Smooth muscle cell (in vitro differentiated cells): ENCODE data around the gene RINL. TPM values are rescaled to one million over a fixed set of nuclear protein-coding genes. Genes with fewer than 3 reads are reported as not detected.
"Not testable (repeated sequence)": the region's sequence is repeated elsewhere in the genome, so short reads cannot be mapped to it uniquely, and the experiment has no call there.

ENCODE experiments used
- DNase-seq: peaks from one replicate; lab custom pipeline; 2025; ENCODE audit not compliant: unreplicated experiment; lab: John Stamatoyannopoulos, UW
- H2AFZ ChIP-seq: fragments of 200-600 bp; sonication (generic); 2 replicates; pipeline ENCODE4 v1.6.0; 2016; ENCODE audit warnings: antibody characterized with exemption, low read depth, mild to moderate bottlenecking
- H3F3A ChIP-seq: fragments of 200-600 bp; sonication (generic); 2 replicates; pipeline ENCODE4 v1.6.0; 2017; ENCODE audit warnings: antibody characterized with exemption, low read depth
- H3K27ac ChIP-seq: fragments of 200-600 bp; sonication (generic); 2 replicates; pipeline ENCODE4 v1.5.1; 2016; ENCODE audit warnings: low read depth, mild to moderate bottlenecking
- H3K27me3 ChIP-seq: fragments of 200-600 bp; sonication (generic); 2 replicates; pipeline ENCODE4 v1.6.1; 2016; ENCODE audit warnings: low read depth, mild to moderate bottlenecking
- H3K36me3 ChIP-seq: fragments of 200-600 bp; sonication (generic); 2 replicates; pipeline ENCODE4 v1.5.1; 2016; ENCODE audit warnings: low read depth
- H3K4me1 ChIP-seq: fragments of 200-600 bp; sonication (generic); 2 replicates; pipeline ENCODE4 v1.5.1; 2016; ENCODE audit warnings: low read depth
- H3K4me2 ChIP-seq: fragments of 200-600 bp; sonication (generic); 2 replicates; pipeline ENCODE4 v1.6.0; 2016; ENCODE audit warnings: mild to moderate bottlenecking
- H3K4me3 ChIP-seq: fragments of 200-600 bp; sonication (generic); 2 replicates; pipeline ENCODE4 v1.5.1; 2016; ENCODE audit warnings: mild to moderate bottlenecking
- H3K79me2 ChIP-seq: fragments of 200-600 bp; sonication (generic); 2 replicates; pipeline ENCODE4 v1.6.0; 2016; ENCODE audit warnings: low read depth, mild to moderate bottlenecking
- H3K9ac ChIP-seq: fragments of 200-600 bp; sonication (generic); 2 replicates; pipeline ENCODE4 v1.6.0; 2016; ENCODE audit warnings: low read depth
- H3K9me3 ChIP-seq: fragments of 200-600 bp; sonication (generic); replicated peaks from 2 replicates; pipeline ENCODE4 v1.5.1; 2016; ENCODE audit warnings: low read depth
- H4K20me1 ChIP-seq: fragments of 200-600 bp; sonication (generic); 2 replicates; pipeline ENCODE4 v1.6.0; 2016; ENCODE audit warnings: low read depth
- CTCF ChIP-seq: fragments of 200-600 bp; sonication (generic); IDR thresholded peaks from 2 replicates; pipeline ENCODE4 v1.5.1; 2017; ENCODE audit warnings: borderline replicate concordance, mild to moderate bottlenecking, antibody characterized with exemption; ENCODE audit not compliant: insufficient read depth, poor library complexity, severe bottlenecking
- WGBS: methylation state at CpG from one replicate; pipeline ENCODE4 v1.1.7; 2016; ENCODE audit warnings: low lambda C conversion rate; 5-methylcytosine and 5-hydroxymethylcytosine counted together
- polyA plus RNA-seq: library from polyadenylated mRNA; unstranded; fragments of >200 nt; fragmentation: Nextera tagmentation; extraction: Ambion mirVana; gene quantifications from 2 replicates; pipeline ENCODE4 v1.2.1, GENCODE V29; 2016
- total RNA-seq: library from RNA; depleted of rRNA; stranded (reverse); fragments of >200 nt; gene quantifications from 2 replicates; pipeline ENCODE4 v1.2.3, GENCODE V29; 2014

Gene RINL
- total and polyA plus RNA-seq, 2 experiments from 2014 or later, result 2.0 to 3.0 TPM

- H3K4me2 ChIP-seq, result no peak overlapping the region
- no peaks in the 10 kb centered on the region for H3K27me3 ChIP-seq
- H3K9ac ChIP-seq, result no peak overlapping the region
- H3K27ac ChIP-seq, result no peak overlapping the region
- H3K36me3 ChIP-seq, result no peaks in the 10 kb centered on the region
- DNase-seq, result no peak
- H3K4me3 ChIP-seq, result no peak overlapping the region
- no peak overlapping the region for H2AFZ ChIP-seq
- H3K4me1 ChIP-seq, result no peaks in the 10 kb centered on the region
- no peaks in the 10 kb centered on the region for H4K20me1 ChIP-seq
- no peaks in the 10 kb centered on the region for H3K9me3 ChIP-seq
- no peaks in the 10 kb centered on the region for H3K79me2 ChIP-seq
- H3F3A ChIP-seq, result no peaks in the 10 kb centered on the region
- WGBS, result 83% methylated on average over 8 of the region's 8 CpGs
- no peak for TF ChIP-seq CTCF
Measured at GRCh38 chr19:38889803-38890202, 11.7 kb upstream of the RINL start.

- no peaks in the 10 kb centered on the region for H3K4me1 ChIP-seq
- TF ChIP-seq CTCF, result no peak
- H4K20me1 ChIP-seq, result no peaks in the 10 kb centered on the region
- H3K27ac ChIP-seq, result no peak overlapping the region
- DNase-seq, result no peak
- no peak overlapping the region for H3K4me2 ChIP-seq
- no peak overlapping the region for H3K9ac ChIP-seq
- no peaks in the 10 kb centered on the region for H3F3A ChIP-seq
- H3K36me3 ChIP-seq, result no peaks in the 10 kb centered on the region
- no peaks in the 10 kb centered on the region for H3K79me2 ChIP-seq
- H3K4me3 ChIP-seq, result no peak overlapping the region
- H3K27me3 ChIP-seq, result no peaks in the 10 kb centered on the region
- H2AFZ ChIP-seq, result no peak overlapping the region
- 96% methylated on average over 17 of the region's 17 CpGs for WGBS
- H3K9me3 ChIP-seq, result no peaks in the 10 kb centered on the region
Measured at GRCh38 chr19:38888876-38889275, 10.8 kb upstream of the RINL start.

- not testable (repeated sequence) for H3K9me3 ChIP-seq, H3K27me3 ChIP-seq, DNase-seq, H4K20me1 ChIP-seq, H3K4me3 ChIP-seq, H3K79me2 ChIP-seq, H3K4me2 ChIP-seq, H3F3A ChIP-seq, H3K4me1 ChIP-seq, H3K9ac ChIP-seq, H3K27ac ChIP-seq, H2AFZ ChIP-seq, H3K36me3 ChIP-seq
- WGBS, result 94% methylated on average over 3 of the region's 3 CpGs
Measured at GRCh38 chr19:38884691-38885090, 6.6 kb upstream of the RINL start.

GRCh38 chr19:38883286-38883685 is 5.2 kb upstream of the RINL start:
- Histone ChIP-seq H3K79me2 (no peaks in the 10 kb centered on the region), H3K4me1 (no peaks in the 10 kb centered on the region), H3K36me3 (no peaks in the 10 kb centered on the region), H3K9ac (no peak overlapping the region), H4K20me1 (no peaks in the 10 kb centered on the region), H3K27me3 (no peaks in the 10 kb centered on the region), H3K4me2 (no peak overlapping the region), H3K9me3 (no peaks in the 10 kb centered on the region), H3F3A (no peaks in the 10 kb centered on the region), H3K27ac (no peak overlapping the region), H3K4me3 (no peak overlapping the region), H2AFZ (no peak overlapping the region)
- 95% methylated on average over 9 of the region's 9 CpGs for WGBS
- no peak for TF ChIP-seq CTCF
- DNase-seq, result no peak
